Keratinocyte (primary cell): ENCODE data around the gene ABLIM1.

Experiments
- CTCF ChIP-seq, 3 experiments: IDR thresholded peaks in 1 of 3; conservative IDR thresholded peaks in 1 of 3; optimal IDR thresholded peaks in 1 of 3; 2 replicates in 2 of 3; 3 replicates in 1 of 3; pipeline versions ENCODE3 to v1.5.1; 2011; ENCODE audit warnings: low read length in 3 of 3, mild to moderate bottlenecking in 3 of 3, moderate library complexity in 2 of 3, control low read depth in 1 of 3, inconsistent platforms in 1 of 3; ENCODE audit not compliant: insufficient read depth in 2 of 3; ENCODE audit errors: extremely low read depth in 1 of 3
- EZH2 ChIP-seq: IDR thresholded peaks from one replicate; pipeline ENCODE4 v1.6.1; 2012; ENCODE audit warnings: inconsistent platforms, mild to moderate bottlenecking, low read length, moderate library complexity

DNA sequence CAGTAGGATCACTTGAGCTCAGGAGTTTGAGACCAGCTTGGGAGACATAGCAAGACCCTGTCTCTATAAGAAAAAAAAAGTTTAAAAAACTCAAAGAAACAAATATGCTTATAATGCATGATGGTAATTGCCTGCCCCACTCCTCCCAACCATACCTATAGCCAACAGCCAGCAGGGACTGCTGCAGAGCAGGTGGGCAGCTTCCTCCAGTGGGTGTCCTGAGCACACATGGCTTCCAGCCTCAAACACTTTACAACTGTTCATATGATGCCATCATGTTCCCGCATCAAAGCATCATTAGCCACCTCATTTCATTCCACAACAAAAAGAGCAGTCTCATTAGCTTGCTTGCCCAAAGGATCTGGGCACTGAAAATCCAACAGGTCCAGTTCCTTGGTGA lies 42.0 kb downstream of the ABLIM1 start:
- peak in 1 of 3 experiments; percentile 3 for TF ChIP-seq CTCF (optimal IDR thresholded peaks at IDR 0.05 in 1 of 3, IDR thresholded peaks at IDR 0.05 in 1 of 3, conservative IDR thresholded peaks at IDR 0.05 in 1 of 3; ENCODE audit: extremely low read depth in 1 of 3, insufficient read depth in 2 of 3, low read length in 3 of 3)
- no peak for TF ChIP-seq EZH2
